Upper lobe of left lung (tissue), 6 donors: ENCODE data around the gene RFXAP. TPM values are rescaled to one million over a fixed set of nuclear protein-coding genes. Genes with fewer than 3 reads are reported as not detected.

Experiments
- ATAC-seq, 2 donors: fragments of 200-7000 bp; cut with Tn5 transposase; one replicate each; pipeline ENCODE4 v1.9.1; 2022; ENCODE audit warnings: mild to moderate bottlenecking in 2 of 2, moderate library complexity in 2 of 2; ENCODE audit not compliant: low FRiP score in 2 of 2
- DNase-seq, 2 donors: peaks; one replicate each; pipeline ENCODE4 v3.0.0-alpha.2; 2019 to 2020
- H3K27ac ChIP-seq, 4 donors: fragments of 200-600 bp; sonication (generic); one replicate each; pipeline ENCODE4 v1.5.1; 2016 to 2019
- H3K27me3 ChIP-seq, 4 donors: fragments of 200-600 bp; sonication (generic); one replicate each; pipeline ENCODE4 v1.5.1; 2017 to 2019
- H3K36me3 ChIP-seq, 4 donors: fragments of 200-600 bp; sonication (generic); one replicate each; pipeline ENCODE4 v1.5.1; 2016 to 2019
- H3K4me1 ChIP-seq, 4 donors: fragments of 200-600 bp; sonication (generic); one replicate each; pipeline ENCODE4 v1.5.1; 2018 to 2019
- H3K4me3 ChIP-seq, 4 donors: fragments of 200-600 bp; sonication (generic); one replicate each; pipeline ENCODE4 v1.5.1; 2017 to 2019; ENCODE audit warnings: mild to moderate bottlenecking in 2 of 4, moderate library complexity in 1 of 4
- H3K9me3 ChIP-seq, 4 donors: fragments of 200-600 bp; sonication (generic); one replicate each; pipeline ENCODE4 v1.5.1; 2018 to 2019
- CTCF ChIP-seq, 6 experiments: fragments of 450-650 bp in 4 of 6; fragments of 200-600 bp in 2 of 6; sonication (generic) in 2 of 6; IDR thresholded peaks; one replicate each; pipeline ENCODE4 v1.5.1; 2016 to 2019; ENCODE audit warnings: antibody characterized with exemption in 6 of 6
- EP300 ChIP-seq, 4 donors: sonication (generic); formaldehyde crosslinking; IDR thresholded peaks; one replicate each; pipeline ENCODE4 v1.5.1; 2017; ENCODE audit warnings: antibody characterized with exemption in 4 of 4, control low read depth in 2 of 4
- POLR2A ChIP-seq, 4 donors: fragments of 450-650 bp; IDR thresholded peaks; one replicate each; pipeline ENCODE4 v1.5.1; 2016 to 2017; ENCODE audit warnings: antibody characterized with exemption in 4 of 4, mild to moderate bottlenecking in 2 of 4
- POLR2AphosphoS5 ChIP-seq, 2 donors: sonication (generic); formaldehyde crosslinking; IDR thresholded peaks; one replicate each; pipeline ENCODE4 v1.5.1; 2017; ENCODE audit warnings: antibody characterized with exemption in 2 of 2
- WGBS, 2 donors: methylation state at CpG; one replicate each; pipeline ENCODE4 v1.1.5; 2017 to 2018; 5-methylcytosine and 5-hydroxymethylcytosine counted together
- total RNA-seq, 6 donors: library from RNA; depleted of rRNA in 4 of 6; stranded (reverse); fragments of >200 nt in 4 of 6; gene quantifications; one replicate each; pipeline versions ENCODE4 v1.1.0 to v1.2.1, GENCODE V29; 2016 to 2021
- donor health status: DM: no; HTN: no; CAD: no; lungs with moderate emphysema.
- donor health status: DM: no; HTN: yes; CAD: no; lungs with severe emphysema.

The RFXAP gene
- total RNA-seq, 6 donors from 2014 or later = 4.3 to 12.0 (median 6.7) TPM

- ATAC-seq (peak in 1 of 2 donors; percentile 5), DNase-seq (peak in 1 of 2 donors; percentile 25)
- Histone ChIP-seq H3K27ac (peak overlapping the region; percentile 62 to 96 (median 79)), H3K36me3 (no peaks in the 10 kb centered on the region), H3K27me3 (no peaks in the 10 kb centered on the region), H3K9me3 (no peaks in the 10 kb centered on the region), H3K4me1 (peaks cover 17 to 39% (median 21%) of the 10 kb centered on the region in 4 donors), H3K4me3 (peak overlapping the region; percentile 68 to 98 (median 81))
- no peak for TF ChIP-seq POLR2A (IDR thresholded peaks at IDR 0.05)
- TF ChIP-seq CTCF (IDR thresholded peaks at IDR 0.05) = no peak
- no peak for TF ChIP-seq EP300 (IDR thresholded peaks at IDR 0.05)
- no peak for TF ChIP-seq POLR2AphosphoS5 (IDR thresholded peaks at IDR 0.05)
- 0 to 1% methylated on average over 17 to 20 of the region's 20 CpGs for WGBS, 2 donors
These were observed 693 bp downstream of the RFXAP start for GRCh38 chr13:36819739-36820090.

- H3K27ac ChIP-seq = no peak overlapping the region
- ATAC-seq = no peak
- no peak for DNase-seq
- H3K27me3 ChIP-seq = no peaks in the 10 kb centered on the region
- H3K4me1 ChIP-seq = peaks cover 17 to 39% (median 21%) of the 10 kb centered on the region in 4 donors
- TF ChIP-seq POLR2A (IDR thresholded peaks at IDR 0.05) (no peak), EP300 (IDR thresholded peaks at IDR 0.05) (no peak)
- H3K9me3 ChIP-seq = no peaks in the 10 kb centered on the region
- peak overlapping the region in 3 of 4 donors; percentile 73 to 98 (median 89) for H3K4me3 ChIP-seq
- 51 to 59% methylated on average over 4 of the region's 4 CpGs for WGBS, 2 donors
- peaks cover 0 to 3% (median 0%) of the 10 kb centered on the region in 4 donors for H3K36me3 ChIP-seq
These were observed 1.2 kb downstream of the RFXAP start for GRCh38 chr13:36820222-36820621.

- Histone ChIP-seq H3K9me3 (no peaks in the 10 kb centered on the region), H3K36me3 (peaks cover 0 to 19% (median 2%) of the 10 kb centered on the region in 4 donors), H3K27ac (no peak overlapping the region), H3K27me3 (no peaks in the 10 kb centered on the region), H3K4me3 (no peak overlapping the region), H3K4me1 (peaks cover 17 to 39% (median 21%) of the 10 kb centered on the region in 4 donors)
- TF ChIP-seq CTCF (IDR thresholded peaks at IDR 0.05) = no peak
- no peak for TF ChIP-seq POLR2A (IDR thresholded peaks at IDR 0.05)
- TF ChIP-seq EP300 (IDR thresholded peaks at IDR 0.05) = no peak
- no peak for TF ChIP-seq POLR2AphosphoS5 (IDR thresholded peaks at IDR 0.05)
- DNase-seq (no peak), ATAC-seq (no peak)
- WGBS, 2 donors = 64 to 70% methylated on average over 3 of the region's 3 CpGs
These were observed 3.8 kb downstream of the RFXAP start for GRCh38 chr13:36822785-36823184.

- Histone ChIP-seq H3K27ac (no peak overlapping the region), H3K4me1 (peaks cover 0 to 4% (median 0%) of the 10 kb centered on the region in 4 donors), H3K27me3 (no peaks in the 10 kb centered on the region), H3K4me3 (no peak overlapping the region), H3K36me3 (peaks cover 0 to 40% (median 3%) of the 10 kb centered on the region in 4 donors), H3K9me3 (no peaks in the 10 kb centered on the region)
- no peak for DNase-seq
- 33 to 100% methylated on average over 1 of the region's 1 CpG for WGBS, 2 donors
- no peak for ATAC-seq
- no peak for TF ChIP-seq POLR2AphosphoS5 (IDR thresholded peaks at IDR 0.05)
- no peak for TF ChIP-seq POLR2A (IDR thresholded peaks at IDR 0.05)
- TF ChIP-seq CTCF (IDR thresholded peaks at IDR 0.05) = no peak
- TF ChIP-seq EP300 (IDR thresholded peaks at IDR 0.05) = no peak
These were observed 10.7 kb downstream of the RFXAP start for GRCh38 chr13:36829753-36830152.

- DNase-seq (no peak), ATAC-seq (no peak)
- TF ChIP-seq EP300 (IDR thresholded peaks at IDR 0.05) (no peak), CTCF (IDR thresholded peaks at IDR 0.05) (no peak), POLR2A (IDR thresholded peaks at IDR 0.05) (no peak), POLR2AphosphoS5 (IDR thresholded peaks at IDR 0.05) (no peak)
- Histone ChIP-seq H3K36me3 (peaks cover 0 to 32% (median 1%) of the 10 kb centered on the region in 4 donors), H3K4me3 (no peak overlapping the region), H3K9me3 (no peaks in the 10 kb centered on the region), H3K4me1 (peaks cover 0 to 4% (median 0%) of the 10 kb centered on the region in 4 donors), H3K27me3 (no peaks in the 10 kb centered on the region), H3K27ac (no peak overlapping the region)
- WGBS, 2 donors = 93 to 95% methylated on average over 3 of the region's 3 CpGs
These were observed 12.3 kb downstream of the RFXAP start for GRCh38 chr13:36831291-36831690.
